K562 (cell line): ENCODE results near the gene AKR1A1. TPM values are rescaled to one million over a fixed set of nuclear protein-coding genes. Genes with fewer than 3 reads are reported as not detected.

Experiments
- BRCA1 ChIP-seq, 2 experiments: fragments of 450-650 bp in 1 of 2; sonication (generic) in 1 of 2; formaldehyde crosslinking in 1 of 2; IDR thresholded peaks; 2 replicates each; pipeline versions ENCODE4 v1.5.0 to v1.6.1; 2017 to 2020; ENCODE audit warnings: mild to moderate bottlenecking in 1 of 2, missing genetic modification reagents in 1 of 2
- CHD2 ChIP-seq: IDR thresholded peaks from 2 replicates; pipeline ENCODE4 v1.6.1; 2011; ENCODE audit warnings: low read depth, low read length
- CREBBP ChIP-seq: IDR thresholded peaks from one replicate; pipeline ENCODE4 v1.6.1; 2012; ENCODE audit warnings: low read depth, mild to moderate bottlenecking, control low read depth, inconsistent platforms, low read length
- KDM2B ChIP-seq: fragments of 250-450 bp; sonication (Bioruptor Pico); IDR thresholded peaks from 2 replicates; pipeline ENCODE4 v1.8.0; 2021; ENCODE audit warnings: mild to moderate bottlenecking, moderate library complexity
- MTA3 ChIP-seq: fragments of 450-650 bp; formaldehyde crosslinking; IDR thresholded peaks from 2 replicates; pipeline ENCODE4 v1.6.1; 2017; ENCODE audit warnings: mild to moderate bottlenecking, borderline replicate concordance
- NFATC3 ChIP-seq: fragments of 450-650 bp; IDR thresholded peaks from 2 replicates; pipeline ENCODE4 v1.6.1; 2017; ENCODE audit warnings: mild to moderate bottlenecking
- PHF8 ChIP-seq: fragments of 200-600 bp; sonication (generic); IDR thresholded peaks from 2 replicates; pipeline ENCODE4 v1.6.1; 2012; ENCODE audit warnings: mixed run types, mild to moderate bottlenecking, inconsistent platforms, low read length, moderate library complexity, borderline replicate concordance
- PRDM10 ChIP-seq: fragments of 450-650 bp; IDR thresholded peaks from 2 replicates; pipeline ENCODE4 v1.6.1; 2018; ENCODE audit not compliant: partially characterized antibody
- SRF ChIP-seq, 2 experiments: fragments of 250-450, 450-650 bp in 1 of 2; sonication (Bioruptor Pico) in 1 of 2; sonication (generic) in 1 of 2; formaldehyde crosslinking; IDR thresholded peaks; 2 replicates each; pipeline versions ENCODE4 v1.5.0 to v1.5.1; 2020 to 2022; ENCODE audit warnings: mild to moderate bottlenecking in 1 of 2, missing genetic modification reagents in 1 of 2
- TAF15 ChIP-seq: fragments of 200-400 bp; formaldehyde crosslinking; IDR thresholded peaks from 2 replicates; pipeline ENCODE4 v1.6.1; 2017; ENCODE audit warnings: mild to moderate bottlenecking, low read depth, low read length, moderate library complexity
- TOE1 ChIP-seq, 2 experiments: fragments of 450-650 bp in 1 of 2; sonication (generic) in 1 of 2; formaldehyde crosslinking in 1 of 2; IDR thresholded peaks; 2 replicates each; pipeline versions ENCODE4 v1.7.1 to v1.8.0; 2016 to 2022; ENCODE audit warnings: borderline replicate concordance in 2 of 2, mild to moderate bottlenecking in 2 of 2, antibody characterized with exemption in 1 of 2, inconsistent platforms in 1 of 2, low read depth in 1 of 2, missing genetic modification reagents in 1 of 2, moderate library complexity in 1 of 2
- WHSC1 ChIP-seq: IDR thresholded peaks from one replicate; pipeline ENCODE4 v1.6.1; 2012; ENCODE audit warnings: low read length, control low read depth, inconsistent platforms
- YY1 ChIP-seq, 3 experiments: IDR thresholded peaks; 2 replicates each; pipeline ENCODE4 v1.6.1; 2011; ENCODE audit warnings: low read length in 2 of 3, mild to moderate bottlenecking in 2 of 3, moderate library complexity in 2 of 3, borderline replicate concordance in 1 of 3, control low read depth in 1 of 3, low read depth in 1 of 3; ENCODE audit not compliant: insufficient read depth in 3 of 3, insufficient replicate concordance in 2 of 3, control insufficient read depth in 1 of 3, insufficient read length in 1 of 3; ENCODE audit errors: extremely low read depth in 1 of 3
- ZBTB17 ChIP-seq: fragments of 450-650 bp; formaldehyde crosslinking; IDR thresholded peaks from 2 replicates; pipeline ENCODE4 v1.4.0; 2020; ENCODE audit warnings: mild to moderate bottlenecking
- ZBTB8A ChIP-seq: fragments of 450-650 bp; IDR thresholded peaks from 2 replicates; pipeline ENCODE4 v1.6.1; 2018; ENCODE audit warnings: mild to moderate bottlenecking, moderate library complexity; ENCODE audit not compliant: partially characterized antibody
- ZC3H11A ChIP-seq: IDR thresholded peaks from 2 replicates; pipeline ENCODE4 v1.6.1; 2012; ENCODE audit warnings: low read depth, low read length, improper control_type of control experiment
- ZFP1 ChIP-seq: fragments of 450-650 bp; formaldehyde crosslinking; IDR thresholded peaks from 2 replicates; pipeline ENCODE4 v1.4.0; 2020; ENCODE audit warnings: mild to moderate bottlenecking, mixed read lengths
- ZNF232 ChIP-seq: sonication (generic); formaldehyde crosslinking; IDR thresholded peaks from 2 replicates; pipeline ENCODE4 v1.8.0; 2022; ENCODE audit warnings: mild to moderate bottlenecking, missing genetic modification reagents
- ZNF253 ChIP-seq: fragments of 250-450 bp; sonication (Bioruptor Pico); conservative IDR thresholded peaks from 2 replicates; pipeline ENCODE4 v1.6.1; 2021; ENCODE audit warnings: mild to moderate bottlenecking
- ZNF277 ChIP-seq: fragments of 250-450 bp; sonication (Bioruptor Pico); IDR thresholded peaks from 2 replicates; pipeline ENCODE4 v1.8.0; 2022; ENCODE audit warnings: inconsistent platforms, mild to moderate bottlenecking, moderate library complexity, borderline replicate concordance
- ZNF311 ChIP-seq: fragments of 250-450 bp; sonication (Bioruptor Pico); IDR thresholded peaks from 2 replicates; pipeline ENCODE4 v1.4.0; 2020; ENCODE audit warnings: mild to moderate bottlenecking, moderate library complexity
- polyA plus RNA-seq, 8 experiments: library from polyadenylated mRNA; depleted of rRNA in 4 of 8; stranded (reverse) in 5 of 8; unstranded in 3 of 8; fragments of >200 nt; fragmentation: Nextera tagmentation in 2 of 8; fragmentation: Illumina TruSeq in 1 of 8; extraction: Ambion mirVana in 2 of 8; extraction: Trizol in 1 of 8; gene quantifications; 2 replicates each; pipeline versions ENCODE4 v1.2.1 to v1.2.3, GENCODE V29; 2011 to 2014; ENCODE audit warnings: inconsistent platforms in 1 of 8, missing spikeins in 1 of 8
- total RNA-seq, 7 experiments: library from RNA; depleted of rRNA in 6 of 7; stranded (reverse); fragments of >200 nt in 6 of 7; fragmentation: Illumina TruSeq in 2 of 7; extraction: Trizol in 2 of 7; gene quantifications; 2 replicates each; pipeline versions ENCODE4 v1.2.1 to v1.2.3, GENCODE V29; 2011 to 2021; ENCODE audit warnings: low replicate concordance in 1 of 7

Gene AKR1A1
- total and polyA plus RNA-seq, 9 of the 15 experiments (the other 6 are each of a cell fraction or from before 2014, with no cell fraction given), result 68.6 to 211 (median 132) TPM

GRCh38 chr1:45521413-45522323 lies 29.0 kb upstream of the AKR1A1 start, which contains the start of gene PRDX1 (continued):
- TF ChIP-seq SRF (CRISPR knock-in tag; IDR thresholded peaks at IDR 0.05) (peak in 1 of 2 experiments; percentile 43; a peak in 1 of 4 replicates), NFATC3 (peak; percentile 53), PHF8 (peak; percentile 100), TOE1 (IDR thresholded peaks at IDR 0.05; ENCODE audit: borderline replicate concordance) (peak; percentile 82), TOE1 (CRISPR knock-in tag; IDR thresholded peaks at IDR 0.05; ENCODE audit: borderline replicate concordance, low read depth) (peak; percentile 96), ZNF277 (CRISPR knock-in tag) (no peak), ZBTB8A (no peak), MTA3 (peak; percentile 100), CHD2 (peak; percentile 99), ZC3H11A (0 out of 2 replicates have a peak, but pooled peaks have one; percentile 45), ZFP1 (CRISPR knock-in tag) (no peak), CREBBP (no peak), WHSC1 (no peak), PRDM10 (peak; percentile 33), TAF15 (peak; percentile 81; the same call in 1 of the 2 replicates), ZNF253 (CRISPR knock-in tag) (no peak), ZNF232 (CRISPR knock-in tag) (0 out of 2 replicates have a peak, but pooled peaks have one; percentile 77), ZBTB17 (CRISPR knock-in tag) (peak; percentile 3; the same call in 1 of the 2 replicates), BRCA1 (IDR thresholded peaks at IDR 0.05) (no peak), BRCA1 (CRISPR knock-in tag; IDR thresholded peaks at IDR 0.05) (0 out of 2 replicates have a peak, but pooled peaks have one; percentile 28), KDM2B (CRISPR knock-in tag) (peak; percentile 78), ZNF311 (no peak), YY1 (IDR thresholded peaks at IDR 0.05; ENCODE audit: borderline replicate concordance in 1 of 3, control insufficient read depth in 1 of 3, extremely low read depth in 1 of 3, insufficient read depth in 3 of 3, insufficient read length in 1 of 3, insufficient replicate concordance in 2 of 3, low read depth in 1 of 3, low read length in 2 of 3) (peak in 2 of 3 experiments; percentile 77 to 80)
